Right renal cortex interstitium (tissue), 3 donors: ENCODE data around the gene BIRC7. TPM values are rescaled to one million over a fixed set of nuclear protein-coding genes. Genes with fewer than 3 reads are reported as not detected.
"Not testable (repeated sequence)": the region's sequence is repeated elsewhere in the genome, so short reads cannot be mapped to it uniquely, and the experiment has no call there.

Source experiments
- DNase-seq, 3 donors: peaks; one replicate each; pipeline ENCODE4 v3.0.0-alpha.2; 2013; ENCODE audit warnings: low read depth in 3 of 3, low spot score in 2 of 3
- polyA plus RNA-seq, 3 donors: library from polyadenylated mRNA; unstranded; fragments of 120-200 nt; gene quantifications; one replicate each; pipeline ENCODE4 v1.2.1, GENCODE V29; 2013; ENCODE audit not compliant: insufficient read length in 3 of 3

BIRC7 gene
- polyA plus RNA-seq, 3 donors = 0.42 to 1.9 (median 1.3) TPM

GRCh38 chr20:63246490-63247288 lies 11.0 kb downstream of the BIRC7 start:
- DNase-seq = no peak

GRCh38 chr20:63247671-63248228 lies 12.0 kb downstream of the BIRC7 start:
- no peak for DNase-seq

- no peak for DNase-seq
These were observed 13.3 kb downstream of the BIRC7 start for GRCh38 chr20:63248835-63249591.

- no peak for DNase-seq
These were observed 14.2 kb downstream of the BIRC7 start for GRCh38 chr20:63249891-63250290.

- DNase-seq = not testable (repeated sequence)
These were observed 15.6 kb downstream of the BIRC7 start for GRCh38 chr20:63251350-63251749.

GRCh38 chr20:63252284-63252711 lies 16.6 kb downstream of the BIRC7 start:
- DNase-seq = no peak

- DNase-seq = no peak
These were observed 17.3 kb downstream of the BIRC7 start for GRCh38 chr20:63253065-63253437.

- DNase-seq = no peak
These were observed 17.9 kb downstream of the BIRC7 start for GRCh38 chr20:63253438-63254231.

- DNase-seq = no peak
These were observed 18.5 kb downstream of the BIRC7 start, which contains the start of gene NKAIN4 for GRCh38 chr20:63254232-63254605. Gene NKAIN4, minus strand, starts transcription at chr20:63254463. Its CDS starts 13 bp downstream, at chr20:63254450.

GRCh38 chr20:63254606-63255384 lies 19.1 kb downstream of the BIRC7 start:
- no peak for DNase-seq

GRCh38 chr20:63255931-63256704 lies 20.4 kb downstream of the BIRC7 start:
- DNase-seq = no peak

GRCh38 chr20:63256954-63257353 lies 21.2 kb downstream of the BIRC7 start:
- DNase-seq = no peak

GRCh38 chr20:63257629-63258028 lies 21.9 kb downstream of the BIRC7 start:
- no peak for DNase-seq

- no peak for DNase-seq
These were observed 23.1 kb downstream of the BIRC7 start for GRCh38 chr20:63258781-63259180.

- DNase-seq = no peak
These were observed 24.2 kb downstream of the BIRC7 start for GRCh38 chr20:63259734-63260460.

- DNase-seq = no peak
These were observed 24.8 kb downstream of the BIRC7 start for GRCh38 chr20:63260521-63260920.

- DNase-seq = no peak
These were observed 25.5 kb downstream of the BIRC7 start for GRCh38 chr20:63261060-63261794.
